Esophagus (tissue), 2 donors: ENCODE data around the gene LTBR. TPM values are rescaled to one million over a fixed set of nuclear protein-coding genes. Genes with fewer than 3 reads are reported as not detected.

ENCODE experiments used
- H3K27ac ChIP-seq, 2 donors: one replicate each; pipeline ENCODE4 v1.5.1; 2013; ENCODE audit warnings: low read depth in 2 of 2, mild to moderate bottlenecking in 2 of 2, inconsistent platforms in 1 of 2, low read length in 1 of 2, moderate library complexity in 1 of 2
- H3K27me3 ChIP-seq, 2 donors: one replicate each; pipeline ENCODE4 v1.6.1; 2013; ENCODE audit warnings: low read length in 2 of 2, control low read depth in 1 of 2, mild to moderate bottlenecking in 1 of 2; ENCODE audit not compliant: insufficient read depth in 2 of 2, control insufficient read depth in 1 of 2
- H3K36me3 ChIP-seq, 2 donors: one replicate each; pipeline ENCODE4 v1.6.1; 2013; ENCODE audit warnings: low read length in 1 of 2; ENCODE audit not compliant: control insufficient read depth in 2 of 2, insufficient read depth in 2 of 2
- H3K4me1 ChIP-seq, 2 donors: one replicate each; pipeline ENCODE4 v1.6.1; 2013; ENCODE audit warnings: low read length in 1 of 2; ENCODE audit not compliant: control insufficient read depth in 2 of 2, insufficient read depth in 2 of 2
- H3K4me3 ChIP-seq, 2 donors: one replicate each; pipeline ENCODE4 v1.5.1; 2013; ENCODE audit warnings: low read length in 2 of 2, mild to moderate bottlenecking in 2 of 2, low read depth in 1 of 2, moderate library complexity in 1 of 2
- H3K9me3 ChIP-seq, 2 donors: one replicate each; pipeline ENCODE4 v1.6.1; 2013; ENCODE audit warnings: mild to moderate bottlenecking in 2 of 2, low read depth in 1 of 2, low read length in 1 of 2, moderate library complexity in 1 of 2; ENCODE audit not compliant: control insufficient read depth in 2 of 2, insufficient read depth in 1 of 2
- WGBS, 2 donors: extraction: QIAGEN DNeasy Blood & Tissue Kit; methylation state at CpG; one replicate each; pipeline ENCODE4 v1.1.7; 2013; 5-methylcytosine and 5-hydroxymethylcytosine counted together
- polyA plus RNA-seq, 2 donors: library from polyadenylated mRNA; stranded (reverse); fragments of 200-250 nt; gene quantifications; one replicate each; pipeline ENCODE4 v1.2.3, GENCODE V29; 2013
- donor health status: healthy with polysubstance abuse.
- donor health status: Bipolar disorder and iron deficiency.

Gene LTBR
- polyA plus RNA-seq, 2 donors: 81.3 to 97.9 TPM

DNA sequence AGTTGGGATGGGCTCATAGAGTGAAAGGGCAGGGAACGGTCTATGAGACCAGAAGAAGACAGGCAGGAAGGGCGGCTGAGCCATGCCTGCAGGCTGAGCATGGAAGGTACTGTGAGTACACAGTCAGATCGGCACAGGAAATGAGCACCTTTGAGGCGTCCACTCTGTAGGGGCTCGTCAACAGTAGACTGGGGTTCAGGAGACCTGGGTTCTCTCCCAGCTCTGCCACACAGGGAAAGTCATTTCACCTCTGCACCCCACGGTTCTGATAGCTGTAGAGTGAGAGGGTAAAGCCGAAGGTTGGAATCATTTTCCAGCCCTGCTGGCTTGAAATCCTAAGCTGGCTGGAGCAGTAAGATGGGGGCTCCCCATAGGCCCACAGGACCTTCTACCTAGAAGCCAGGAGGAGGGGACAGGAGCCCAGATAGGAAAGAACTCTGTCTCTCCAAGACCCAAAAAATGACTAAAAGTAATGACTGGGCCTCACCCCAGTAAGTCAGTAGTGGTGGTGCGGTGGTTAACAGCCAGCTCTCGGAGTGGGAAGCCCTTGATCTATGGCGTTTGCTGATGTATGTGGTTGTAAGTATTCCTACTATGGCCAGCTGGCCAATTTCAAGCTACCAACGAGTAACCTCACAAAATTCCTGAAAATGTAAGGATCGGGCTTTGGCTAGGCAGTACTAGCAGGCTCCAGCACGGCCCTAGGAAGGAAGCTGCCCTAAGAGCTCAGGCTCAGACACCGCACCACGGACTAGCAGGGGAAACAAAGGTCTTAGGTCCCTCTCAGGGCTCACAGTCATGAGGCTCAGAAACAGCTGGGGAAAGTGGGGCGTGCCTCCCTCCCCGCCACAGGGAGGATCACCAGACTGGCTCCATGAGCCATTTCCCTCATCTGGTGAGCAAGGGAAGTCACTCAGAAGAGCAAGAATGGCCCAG, 50.5 kb downstream of the LTBR start:
- H3K36me3 ChIP-seq: peaks cover under 1 to 3% of the 10 kb centered on the region in 2 donors
- no peak overlapping the region for H3K4me3 ChIP-seq
- 81 to 82% methylated on average over 17 of the region's 17 CpGs for WGBS, 2 donors
- peaks cover 3 to 5% of the 10 kb centered on the region in 2 donors for H3K4me1 ChIP-seq
- H3K9me3 ChIP-seq: no peaks in the 10 kb centered on the region
- H3K27me3 ChIP-seq: no peaks in the 10 kb centered on the region
- H3K27ac ChIP-seq: no peak overlapping the region

DNA sequence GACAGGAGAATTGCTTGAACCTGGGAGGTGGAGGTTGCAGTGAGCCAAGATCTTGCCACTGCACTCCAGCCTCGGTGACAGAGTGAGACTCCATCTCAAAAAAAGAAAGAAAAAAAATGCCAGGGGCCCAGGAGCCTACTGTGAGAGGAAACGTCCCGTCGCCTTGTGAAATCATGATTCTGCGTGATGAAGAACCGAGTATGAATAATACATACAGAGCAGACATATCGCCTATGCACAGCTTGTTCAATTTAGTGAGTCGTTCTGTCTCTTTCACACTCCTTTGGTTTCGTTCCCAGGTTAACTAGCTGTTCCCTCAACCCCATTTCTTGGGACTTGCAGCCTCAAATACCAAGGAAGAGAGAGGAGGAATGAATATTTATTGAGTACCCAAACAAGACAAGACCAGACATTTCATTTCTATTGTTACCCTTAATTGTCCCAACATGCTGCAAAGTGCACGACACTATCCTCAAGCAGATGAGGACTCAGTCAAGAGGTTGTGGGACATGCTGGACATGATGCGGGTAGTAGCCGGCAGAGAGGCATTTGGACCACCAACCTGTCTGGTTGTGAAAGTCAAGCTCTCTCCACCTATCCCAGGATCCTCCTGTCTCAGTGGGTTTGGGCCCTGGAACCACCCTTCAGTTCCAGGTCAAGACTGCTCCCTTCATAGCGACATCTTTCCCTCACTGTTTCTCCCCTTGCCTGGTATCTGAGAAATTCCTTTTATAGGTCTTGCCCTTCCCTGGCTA, 52.2 kb downstream of the LTBR start:
- Histone ChIP-seq H3K4me1 (no peaks in the 10 kb centered on the region), H3K9me3 (no peaks in the 10 kb centered on the region), H3K27ac (no peak overlapping the region), H3K4me3 (no peak overlapping the region), H3K36me3 (peaks cover 2 to 3% of the 10 kb centered on the region in 2 donors), H3K27me3 (no peaks in the 10 kb centered on the region)
- 86 to 89% methylated on average over 13 of the region's 13 CpGs for WGBS, 2 donors

DNA sequence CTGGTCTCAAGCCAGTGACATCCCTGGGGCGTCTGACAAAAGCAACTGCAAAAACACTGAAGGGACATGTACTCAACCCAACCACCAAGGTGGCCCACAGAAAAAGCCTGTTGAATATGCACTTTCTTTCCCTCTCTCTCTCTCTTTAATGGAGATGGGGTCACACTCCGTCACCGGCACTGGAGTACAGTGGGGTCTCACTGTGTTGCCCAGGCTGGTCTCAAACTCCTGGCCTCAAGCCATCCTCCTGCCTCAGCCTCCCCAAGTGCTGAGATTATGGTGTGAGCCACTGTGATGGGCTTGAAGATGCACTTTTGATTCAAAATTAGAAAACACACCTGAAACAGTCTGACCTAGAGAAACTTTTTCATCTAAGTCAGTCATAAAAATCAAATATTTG, 53.6 kb downstream of the LTBR start:
- no peaks in the 10 kb centered on the region for H3K4me1 ChIP-seq
- WGBS, 2 donors: 87 to 88% methylated on average over 3 of the region's 3 CpGs
- no peaks in the 10 kb centered on the region for H3K27me3 ChIP-seq
- H3K9me3 ChIP-seq: no peaks in the 10 kb centered on the region
- peaks cover 2 to 3% of the 10 kb centered on the region in 2 donors for H3K36me3 ChIP-seq
- H3K4me3 ChIP-seq: no peak overlapping the region
- H3K27ac ChIP-seq: no peak overlapping the region

DNA sequence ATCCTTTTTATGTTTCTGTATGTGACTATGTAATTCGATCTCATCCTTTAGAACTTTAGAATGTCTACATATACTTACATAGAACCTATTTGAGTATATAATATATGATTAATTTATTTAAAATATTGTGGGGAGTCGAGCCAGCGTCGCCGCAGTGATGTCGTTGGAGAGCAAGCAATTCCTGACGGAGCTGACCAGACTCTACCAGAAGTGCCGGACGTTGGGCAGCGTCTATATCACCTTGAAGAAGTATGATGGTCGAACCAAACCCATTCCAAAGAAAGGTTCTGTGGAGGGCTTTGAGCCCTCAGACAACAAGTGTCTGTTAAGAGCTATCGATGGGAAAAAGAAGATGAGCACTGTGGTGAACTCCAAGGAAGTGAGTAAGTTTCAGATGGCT, 54.4 kb downstream of the LTBR start:
- no peak overlapping the region for H3K4me3 ChIP-seq
- 89 to 90% methylated on average over 12 of the region's 12 CpGs for WGBS, 2 donors
- H3K27ac ChIP-seq: no peak overlapping the region
- peaks cover 2 to 3% of the 10 kb centered on the region in 2 donors for H3K36me3 ChIP-seq
- H3K27me3 ChIP-seq: no peaks in the 10 kb centered on the region
- H3K4me1 ChIP-seq: no peaks in the 10 kb centered on the region
- no peaks in the 10 kb centered on the region for H3K9me3 ChIP-seq

DNA sequence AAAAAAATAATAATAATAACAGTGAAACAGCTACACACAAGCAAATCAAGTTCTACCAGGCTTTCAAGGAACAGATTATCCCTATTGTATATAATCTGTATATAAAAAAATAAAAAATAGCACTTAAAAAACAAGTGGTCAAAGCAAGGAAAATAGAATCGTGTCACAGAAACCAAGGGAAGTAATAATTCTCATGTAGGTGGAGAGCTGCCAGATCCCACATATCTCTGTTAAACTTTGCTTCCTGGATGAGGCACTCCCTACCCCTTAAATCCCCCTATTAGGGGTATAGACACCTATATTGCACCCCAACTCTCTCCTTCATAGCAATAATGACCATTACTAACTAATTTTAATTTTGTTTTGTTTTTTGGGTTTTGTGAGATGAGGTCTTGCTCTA, 56.4 kb downstream of the LTBR start:
- H3K27me3 ChIP-seq: no peaks in the 10 kb centered on the region
- no peaks in the 10 kb centered on the region for H3K9me3 ChIP-seq
- no peaks in the 10 kb centered on the region for H3K4me1 ChIP-seq
- H3K27ac ChIP-seq: no peak overlapping the region
- 62 to 63% methylated on average over 1 of the region's 1 CpG for WGBS, 2 donors
- no peak overlapping the region for H3K4me3 ChIP-seq
- peaks cover 3% of the 10 kb centered on the region in 2 donors for H3K36me3 ChIP-seq

Other genes with a start within 250 kb of the LTBR start
- gene CD9, start 183.8 kb upstream of the LTBR start, polyA plus RNA-seq: 100 to 1,000 TPM; 467 to 898 TPM
- gene PLEKHG6, start 73.5 kb upstream of the LTBR start, polyA plus RNA-seq: 10 to 100 TPM; 25.0 to 70.3 TPM
- 10 to 100 TPM; 41.7 to 71.4 TPM for gene TNFRSF1A, start 42.1 kb upstream of the LTBR start, polyA plus RNA-seq
- 100 to 1,000 TPM in 1 of 2 donors, 10 to 100 TPM in 1; 98.7 to 126 TPM for gene SCNN1A, start 8.6 kb upstream of the LTBR start, polyA plus RNA-seq
- under 1 TPM; 0.84 to 0.98 TPM for gene CD27, start 60.8 kb downstream of the LTBR start, polyA plus RNA-seq
- 10 to 100 TPM in 1 of 2 donors, 1 to 10 TPM in 1; 8.9 to 11.9 TPM for gene TAPBPL, start 67.9 kb downstream of the LTBR start, polyA plus RNA-seq
- gene VAMP1, start 86.5 kb downstream of the LTBR start, polyA plus RNA-seq: 1 to 10 TPM; 4.3 to 6.6 TPM
- 100 to 1,000 TPM in 1 of 2 donors, 10 to 100 TPM in 1; 60.7 to 124 TPM for gene MRPL51, start 109.1 kb downstream of the LTBR start, polyA plus RNA-seq
- gene NCAPD2, start 109.9 kb downstream of the LTBR start, polyA plus RNA-seq: 10 to 100 TPM; 10.2 to 13.7 TPM
- gene GAPDH, start 150.4 kb downstream of the LTBR start, polyA plus RNA-seq: 1,000 to 10,000 TPM; 2,765 to 3,567 TPM
- gene IFFO1, start 171.9 kb downstream of the LTBR start, polyA plus RNA-seq: 1 to 10 TPM; 5.7 TPM
- 10 to 100 TPM; 26.3 to 41.6 TPM for gene NOP2, start 184.1 kb downstream of the LTBR start, polyA plus RNA-seq
- 100 to 1,000 TPM in 1 of 2 donors, 10 to 100 TPM in 1; 79.3 to 116 TPM for gene CHD4, start 223.2 kb downstream of the LTBR start, polyA plus RNA-seq